ENCODE measurements around the gene AKAP7. TPM values are rescaled to one million over a fixed set of nuclear protein-coding genes. Genes with fewer than 3 reads are reported as not detected.

AKAP7 gene
- total and polyA plus RNA-seq, 7 experiments from 2014 or later, result 6.5 to 21.1 (median 16.8) TPM

DNA sequence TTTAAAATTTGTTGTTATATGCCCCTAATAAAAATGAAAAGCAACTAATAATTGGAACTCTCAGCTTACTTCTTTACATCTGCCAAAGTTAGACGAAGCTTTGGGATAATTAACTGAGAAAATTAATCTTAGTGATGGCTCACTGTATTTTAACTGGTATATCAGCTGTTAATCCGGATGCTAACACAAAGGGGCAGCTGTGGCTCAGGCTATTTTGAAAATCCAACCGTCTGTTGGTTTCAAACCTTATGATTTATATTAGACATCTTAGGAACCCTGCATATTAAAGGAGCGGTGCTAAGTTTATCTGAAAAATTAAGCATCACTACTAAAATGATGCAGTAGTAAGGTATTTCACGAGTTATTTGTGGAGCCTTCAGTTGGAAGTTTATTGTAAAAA lies 96.6 kb downstream of the AKAP7 start:
- H3K4me3 Mint-ChIP-seq, result no peak overlapping the region
- H3K9me3 Mint-ChIP-seq, result peaks cover 0 to 14% (median 6%) of the 10 kb centered on the region in 11 donors
- Histone ChIP-seq H3K4me3 (ENCODE audit: low read length) (no peak overlapping the region), H3K4me1 (ENCODE audit: control insufficient read depth in 2 of 2, insufficient read depth in 2 of 2, low read length in 2 of 2) (no peaks in the 10 kb centered on the region), H3K9me3 (ENCODE audit: control insufficient read depth in 2 of 3, low read length in 3 of 3) (no peaks in the 10 kb centered on the region), H3K36me3 (ENCODE audit: control insufficient read depth in 2 of 3, insufficient read depth in 3 of 3, low read length in 3 of 3) (no peaks in the 10 kb centered on the region), H3K27ac (ENCODE audit: low read depth, low read length) (no peak overlapping the region), H3K27me3 (ENCODE audit: control insufficient read depth in 2 of 2, insufficient read depth in 2 of 2, low read length in 2 of 2) (no peaks in the 10 kb centered on the region)
- DNase-seq (no peak), ATAC-seq (no peak)
- H3K27me3 Mint-ChIP-seq, result no peaks in the 10 kb centered on the region
- H3K36me3 Mint-ChIP-seq, result peaks cover 0 to 29% (median 19%) of the 10 kb centered on the region in 5 donors
- H3K4me1 Mint-ChIP-seq, result peaks cover 0 to 50% (median 28%) of the 10 kb centered on the region in 7 donors
- CTCF ChIA-PET, result interaction anchor here (0.8 kb wide), 1 partner anchor 33 kb away, joined by 5 read pairs; no protein-coding TSS in a partner anchor
- peak overlapping the region in 1 of 9 donors; percentile 45 for H3K27ac Mint-ChIP-seq
- intact Hi-C loops (cut with micrococcal nuclease), result loop anchor here in 1 of 2 donors (2.0 kb wide), 1 partner anchor 15 kb away; no protein-coding TSS in a partner anchor
- POLR2A ChIA-PET, result interaction anchor here (0.5 kb wide), 1 partner anchor 256 kb away, joined by 3 read pairs; no protein-coding TSS in a partner anchor

DNA sequence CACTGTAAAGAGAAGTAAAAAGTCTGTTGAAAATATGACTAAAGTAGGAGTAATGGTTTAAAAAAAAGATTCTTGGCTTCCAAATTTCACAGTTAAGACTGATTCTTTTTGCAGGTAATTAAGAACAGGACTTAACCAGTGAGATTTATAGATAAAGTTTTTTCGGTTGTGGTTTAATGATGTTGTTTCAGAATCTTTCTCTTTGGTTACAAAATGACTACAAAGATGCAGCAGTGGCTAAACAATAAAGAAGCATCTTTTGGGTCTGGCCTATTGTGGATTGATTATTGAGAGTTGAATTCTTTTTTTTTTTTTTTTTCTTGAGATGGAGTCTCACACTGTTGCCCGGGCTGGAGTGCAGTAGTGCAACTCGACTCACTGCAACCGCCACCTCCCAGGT lies 109.7 kb downstream of the AKAP7 start:
- ChIA-PET POLR2A (no interaction called here), CTCF (no interaction called here)
- no peaks in the 10 kb centered on the region for H3K27me3 ChIP-seq (ENCODE audit: control insufficient read depth in 2 of 2, insufficient read depth in 2 of 2, low read length in 2 of 2)
- Mint-ChIP-seq H3K9me3 (peaks cover 0 to 23% (median 14%) of the 10 kb centered on the region in 11 donors), H3K36me3 (peaks cover 20 to 53% (median 42%) of the 10 kb centered on the region in 5 donors), H3K4me1 (peaks cover 8 to 62% (median 38%) of the 10 kb centered on the region in 7 donors), H3K4me3 (no peak overlapping the region), H3K27me3 (no peaks in the 10 kb centered on the region), H3K27ac (peak overlapping the region in 3 of 9 donors; percentile 28 to 81 (median 28))
- no peaks in the 10 kb centered on the region for H3K36me3 ChIP-seq (ENCODE audit: control insufficient read depth in 2 of 3, insufficient read depth in 3 of 3, low read length in 3 of 3)
- intact Hi-C loops (cut with micrococcal nuclease), result no loop called here
- DNase-seq (no peak), ATAC-seq (no peak)
- peaks cover 5 to 6% of the 10 kb centered on the region in 2 donors for H3K4me1 ChIP-seq (ENCODE audit: control insufficient read depth in 2 of 2, insufficient read depth in 2 of 2, low read length in 2 of 2)
- peaks cover 0 to 3% (median 0%) of the 10 kb centered on the region in 3 experiments for H3K9me3 ChIP-seq (ENCODE audit: control insufficient read depth in 2 of 3, low read length in 3 of 3)
- no peak overlapping the region for H3K4me3 ChIP-seq (ENCODE audit: low read length)
- no peak overlapping the region for H3K27ac ChIP-seq (ENCODE audit: low read depth, low read length)

DNA sequence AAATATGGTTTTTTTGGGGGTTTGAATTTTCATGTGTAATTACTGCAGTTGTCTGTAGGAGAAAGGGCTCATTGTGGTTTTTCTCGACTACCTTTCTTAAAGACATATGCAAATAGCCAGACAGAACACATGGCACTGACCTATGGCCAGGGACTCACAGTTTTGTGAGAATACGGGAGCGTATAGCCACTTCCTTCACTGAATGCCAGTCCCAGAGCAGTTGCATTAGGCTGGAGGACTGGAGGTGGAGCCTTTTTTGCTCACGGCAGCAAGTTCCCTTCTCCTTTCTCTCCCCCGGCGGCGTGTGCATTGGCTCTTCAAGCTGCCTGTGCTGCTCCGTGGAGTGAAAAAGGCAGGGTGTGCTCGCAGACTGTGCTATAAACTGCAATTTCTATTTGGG lies 114.9 kb downstream of the AKAP7 start:
- no peaks in the 10 kb centered on the region for H3K36me3 ChIP-seq (ENCODE audit: control insufficient read depth in 2 of 3, insufficient read depth in 3 of 3, low read length in 3 of 3)
- H3K36me3 Mint-ChIP-seq, result peaks cover 3 to 26% (median 13%) of the 10 kb centered on the region in 5 donors
- no peaks in the 10 kb centered on the region for H3K9me3 Mint-ChIP-seq
- ChIA-PET POLR2A (interaction anchor here (0.6 to 3.4 kb wide), 3 partner anchors 7 to 32 kb away, joined by 3 to 17 read pairs (median 3); no protein-coding TSS in a partner anchor), CTCF (interaction anchor here (1.2 kb wide), 1 partner anchor 270 kb away, joined by 3 read pairs; no protein-coding TSS in a partner anchor)
- no peaks in the 10 kb centered on the region for H3K9me3 ChIP-seq (ENCODE audit: control insufficient read depth in 2 of 3, low read length in 3 of 3)
- DNase-seq (peak in 7 of 9 donors; percentile 9 to 44 (median 19)), ATAC-seq (peak; percentile 86)
- peaks cover 5 to 19% of the 10 kb centered on the region in 2 donors for H3K4me1 ChIP-seq (ENCODE audit: control insufficient read depth in 2 of 2, insufficient read depth in 2 of 2, low read length in 2 of 2)
- H3K27ac ChIP-seq (ENCODE audit: low read depth, low read length), result peak overlapping the region; percentile 27
- peak overlapping the region in 8 of 9 donors; percentile 5 to 84 (median 46) for H3K27ac Mint-ChIP-seq
- peak overlapping the region in 9 of 10 donors; percentile 70 to 88 (median 79) for H3K4me3 Mint-ChIP-seq
- intact Hi-C loops (cut with micrococcal nuclease), result loop anchor here in 1 of 2 donors (1.0 to 2.0 kb wide), 3 partner anchors 8 to 51 kb away; no protein-coding TSS in a partner anchor
- H3K4me3 ChIP-seq (ENCODE audit: low read length), result peak overlapping the region; percentile 25
- H3K4me1 Mint-ChIP-seq, result peaks cover 18 to 71% (median 50%) of the 10 kb centered on the region in 7 donors
- H3K27me3 ChIP-seq (ENCODE audit: control insufficient read depth in 2 of 2, insufficient read depth in 2 of 2, low read length in 2 of 2), result no peaks in the 10 kb centered on the region
- H3K27me3 Mint-ChIP-seq, result no peaks in the 10 kb centered on the region

DNA sequence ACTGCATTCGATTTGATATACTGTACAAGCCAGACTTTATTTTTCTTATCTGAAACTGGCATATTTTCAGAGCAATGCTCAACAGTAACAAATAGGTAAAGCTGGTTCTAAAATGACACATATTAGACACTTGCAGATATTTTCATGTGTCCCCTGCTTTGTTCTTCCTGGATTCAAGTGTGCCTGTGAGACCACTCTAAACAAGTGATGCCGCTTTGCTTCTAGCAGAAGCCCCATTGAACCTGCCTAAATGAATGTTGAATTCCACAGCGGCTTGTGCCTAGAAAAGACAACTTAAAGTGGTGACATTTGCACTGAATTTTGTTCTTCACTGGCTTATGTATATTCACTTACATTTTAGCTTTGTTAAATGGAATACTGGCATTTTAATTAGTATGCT lies 115.7 kb downstream of the AKAP7 start:
- Histone ChIP-seq H3K9me3 (ENCODE audit: control insufficient read depth in 2 of 3, low read length in 3 of 3) (no peaks in the 10 kb centered on the region), H3K36me3 (ENCODE audit: control insufficient read depth in 2 of 3, insufficient read depth in 3 of 3, low read length in 3 of 3) (no peaks in the 10 kb centered on the region), H3K27me3 (ENCODE audit: control insufficient read depth in 2 of 2, insufficient read depth in 2 of 2, low read length in 2 of 2) (no peaks in the 10 kb centered on the region), H3K4me1 (ENCODE audit: control insufficient read depth in 2 of 2, insufficient read depth in 2 of 2, low read length in 2 of 2) (peaks cover 0 to 27% of the 10 kb centered on the region in 2 donors), H3K4me3 (ENCODE audit: low read length) (no peak overlapping the region), H3K27ac (ENCODE audit: low read depth, low read length) (no peak overlapping the region)
- Mint-ChIP-seq H3K36me3 (peaks cover 0 to 22% (median 11%) of the 10 kb centered on the region in 5 donors), H3K4me3 (peak overlapping the region in 9 of 10 donors; percentile 70 to 88 (median 79)), H3K27ac (peak overlapping the region in 6 of 9 donors; percentile 41 to 84 (median 53)), H3K9me3 (no peaks in the 10 kb centered on the region), H3K27me3 (no peaks in the 10 kb centered on the region), H3K4me1 (peaks cover 17 to 74% (median 53%) of the 10 kb centered on the region in 7 donors)
- ChIA-PET POLR2A (interaction anchor here (0.6 to 3.4 kb wide), 4 partner anchors 8 to 31 kb away, joined by 3 to 17 read pairs (median 3); no protein-coding TSS in a partner anchor), CTCF (interaction anchor here (1.2 kb wide), 1 partner anchor 269 kb away, joined by 3 read pairs; no protein-coding TSS in a partner anchor)
- ATAC-seq (no peak), DNase-seq (no peak)
- intact Hi-C loops (cut with micrococcal nuclease), result loop anchor here in 1 of 2 donors (1.0 to 2.0 kb wide), 3 partner anchors 7 to 52 kb away; no protein-coding TSS in a partner anchor

DNA sequence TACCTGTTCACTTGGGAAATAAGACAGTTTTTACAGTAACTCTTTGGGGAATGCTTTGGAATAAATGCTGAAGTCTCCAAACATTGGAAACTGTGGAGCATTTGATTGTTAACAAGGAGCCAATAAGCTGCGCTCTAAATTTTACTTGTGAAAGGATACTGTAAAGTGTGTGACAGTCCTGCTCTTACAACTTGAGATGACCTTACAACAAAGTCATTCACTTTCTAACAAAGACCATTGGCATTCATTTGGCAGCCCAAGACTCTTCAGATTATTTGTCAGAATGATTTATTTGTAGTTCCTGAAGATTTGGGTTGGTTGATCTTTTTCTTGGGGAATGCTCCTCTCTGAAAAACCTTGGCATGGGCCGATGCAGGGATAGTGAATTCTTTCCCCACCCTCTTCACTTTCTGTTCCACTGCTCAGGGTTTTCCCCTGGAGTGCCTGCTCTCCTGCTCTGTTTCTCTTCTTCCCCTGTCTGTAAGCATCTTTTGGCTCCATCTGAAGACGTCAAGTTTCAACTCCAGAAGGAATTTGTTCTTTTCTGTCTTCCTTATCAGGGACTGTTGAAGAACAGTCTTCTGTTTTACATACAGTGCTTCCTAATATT lies 116.4 kb downstream of the AKAP7 start:
- ChIA-PET CTCF (interaction anchor here (0.7 kb wide), 1 partner anchor 269 kb away, joined by 6 read pairs; no protein-coding TSS in a partner anchor), POLR2A (interaction anchor here (0.8 to 3.4 kb wide), 3 partner anchors 10 to 30 kb away, joined by 3 to 17 read pairs (median 3); no protein-coding TSS in a partner anchor)
- ATAC-seq (no peak), DNase-seq (no peak)
- H3K27me3 Mint-ChIP-seq, result no peaks in the 10 kb centered on the region
- H3K4me1 ChIP-seq (ENCODE audit: control insufficient read depth in 2 of 2, insufficient read depth in 2 of 2, low read length in 2 of 2), result peaks cover 0 to 29% of the 10 kb centered on the region in 2 donors
- peaks cover 0 to 14% (median 5%) of the 10 kb centered on the region in 5 donors for H3K36me3 Mint-ChIP-seq
- H3K4me3 Mint-ChIP-seq, result peak overlapping the region in 7 of 10 donors; percentile 0 to 81 (median 45)
- no peaks in the 10 kb centered on the region for H3K9me3 Mint-ChIP-seq
- H3K27ac ChIP-seq (ENCODE audit: low read depth, low read length), result no peak overlapping the region
- H3K27ac Mint-ChIP-seq, result peak overlapping the region in 5 of 9 donors; percentile 41 to 66 (median 60)
- no peaks in the 10 kb centered on the region for H3K27me3 ChIP-seq (ENCODE audit: control insufficient read depth in 2 of 2, insufficient read depth in 2 of 2, low read length in 2 of 2)
- H3K36me3 ChIP-seq (ENCODE audit: control insufficient read depth in 2 of 3, insufficient read depth in 3 of 3, low read length in 3 of 3), result no peaks in the 10 kb centered on the region
- H3K4me1 Mint-ChIP-seq, result peaks cover 18 to 79% (median 54%) of the 10 kb centered on the region in 7 donors
- H3K9me3 ChIP-seq (ENCODE audit: control insufficient read depth in 2 of 3, low read length in 3 of 3), result no peaks in the 10 kb centered on the region
- no peak overlapping the region for H3K4me3 ChIP-seq (ENCODE audit: low read length)
- intact Hi-C loops (cut with micrococcal nuclease), result loop anchor here in 1 of 2 donors (2.0 kb wide), 1 partner anchor 29 kb away; no protein-coding TSS in a partner anchor

DNA sequence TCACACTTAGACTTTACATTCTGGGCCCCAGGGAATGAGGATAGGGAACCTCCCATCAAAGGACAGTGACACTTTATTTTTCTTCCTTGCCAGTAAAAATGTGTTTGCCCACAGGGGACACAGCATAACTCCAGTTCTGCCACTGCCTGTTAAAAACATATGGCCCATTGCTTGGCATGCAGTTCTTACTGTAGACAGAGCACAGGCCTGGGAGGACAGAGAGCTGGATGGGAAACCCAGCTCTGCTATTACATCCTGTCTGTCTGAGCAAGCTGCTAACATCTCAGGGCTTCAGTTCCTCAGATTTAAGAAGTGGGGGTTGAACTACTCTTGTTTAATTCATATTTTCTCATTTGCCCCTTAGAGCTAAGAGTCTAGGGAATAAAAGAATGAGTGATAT lies 120.2 kb downstream of the AKAP7 start:
- H3K36me3 Mint-ChIP-seq, result peaks cover 0 to 30% (median 17%) of the 10 kb centered on the region in 5 donors
- H3K4me1 Mint-ChIP-seq, result peaks cover 12 to 75% (median 60%) of the 10 kb centered on the region in 7 donors
- Histone ChIP-seq H3K4me1 (ENCODE audit: control insufficient read depth in 2 of 2, insufficient read depth in 2 of 2, low read length in 2 of 2) (peaks cover 0 to 21% of the 10 kb centered on the region in 2 donors), H3K36me3 (ENCODE audit: control insufficient read depth in 2 of 3, insufficient read depth in 3 of 3, low read length in 3 of 3) (no peaks in the 10 kb centered on the region), H3K9me3 (ENCODE audit: control insufficient read depth in 2 of 3, low read length in 3 of 3) (peaks cover 0 to 3% (median 0%) of the 10 kb centered on the region in 3 experiments), H3K4me3 (ENCODE audit: low read length) (no peak overlapping the region), H3K27ac (ENCODE audit: low read depth, low read length) (no peak overlapping the region), H3K27me3 (ENCODE audit: control insufficient read depth in 2 of 2, insufficient read depth in 2 of 2, low read length in 2 of 2) (no peaks in the 10 kb centered on the region)
- H3K4me3 Mint-ChIP-seq, result peak overlapping the region in 4 of 10 donors; percentile 1 to 38 (median 28)
- no peaks in the 10 kb centered on the region for H3K27me3 Mint-ChIP-seq
- peaks cover 0 to 14% (median 3%) of the 10 kb centered on the region in 11 donors for H3K9me3 Mint-ChIP-seq
- ATAC-seq (peak; percentile 73), DNase-seq (peak in 5 of 9 donors; percentile 17 to 36 (median 24))
- CTCF ChIA-PET, result no interaction called here
- peak overlapping the region in 8 of 9 donors; percentile 25 to 83 (median 55) for H3K27ac Mint-ChIP-seq
- POLR2A ChIA-PET, result interaction anchor here (1.2 kb wide), 2 partner anchors 10 to 26 kb away, joined by 3 to 5 read pairs; no protein-coding TSS in a partner anchor
- intact Hi-C loops (cut with micrococcal nuclease), result loop anchor here in 1 of 2 donors (2.0 kb wide), 1 partner anchor 13 kb away; no protein-coding TSS in a partner anchor
